Osteoblast (primary cell): ENCODE results near the gene PSD2. TPM values are rescaled to one million over a fixed set of nuclear protein-coding genes. Genes with fewer than 3 reads are reported as not detected.

ENCODE experiments used
- DNase-seq: peaks from one replicate; pipeline ENCODE4 v3.0.0; 2011; ENCODE audit warnings: low spot score, mixed read lengths; ENCODE audit not compliant: insufficient read length; ENCODE audit errors: missing footprints
- H2AFZ ChIP-seq: 2 replicates; pipeline ENCODE4 v1.6.0; 2011; ENCODE audit warnings: mild to moderate bottlenecking, low read length
- H3K27ac ChIP-seq: 2 replicates; pipeline ENCODE4 v1.5.1; 2011; ENCODE audit warnings: mild to moderate bottlenecking, low read depth, low read length, moderate library complexity
- H3K27me3 ChIP-seq: 2 replicates; pipeline ENCODE4 v1.6.0; 2012; ENCODE audit warnings: mild to moderate bottlenecking, control low read depth, inconsistent platforms, low read length, moderate library complexity; ENCODE audit not compliant: insufficient read depth
- H3K36me3 ChIP-seq: 2 replicates; pipeline ENCODE4 v1.5.1; 2011; ENCODE audit warnings: mild to moderate bottlenecking, low read length, control low read depth, moderate library complexity; ENCODE audit not compliant: insufficient read depth
- H3K4me1 ChIP-seq: 2 replicates; pipeline ENCODE4 v1.5.1; 2011; ENCODE audit warnings: mild to moderate bottlenecking, low read length, control low read depth, moderate library complexity; ENCODE audit not compliant: insufficient read depth
- H3K4me2 ChIP-seq: 2 replicates; pipeline ENCODE4 v1.6.0; 2011; ENCODE audit warnings: mild to moderate bottlenecking, low read length; ENCODE audit not compliant: insufficient read depth
- H3K4me3 ChIP-seq: fragments of 200-600 bp; sonication (generic); 3 replicates; pipeline ENCODE4 v1.5.1; 2012; ENCODE audit warnings: mild to moderate bottlenecking, low read length, inconsistent platforms; ENCODE audit not compliant: insufficient read depth
- H3K79me2 ChIP-seq: 2 replicates; pipeline ENCODE4 v1.6.0; 2012; ENCODE audit warnings: mild to moderate bottlenecking, low read length, control low read depth, inconsistent platforms; ENCODE audit not compliant: insufficient read depth
- H3K9me3 ChIP-seq: 2 replicates; pipeline ENCODE4 v1.5.1; 2011; ENCODE audit warnings: low read depth, low read length, control low read depth
- H4K20me1 ChIP-seq: 2 replicates; pipeline ENCODE4 v1.6.0; 2012; ENCODE audit warnings: mild to moderate bottlenecking, low read length, control low read depth; ENCODE audit not compliant: insufficient read depth
- total RNA-seq: library from RNA; depleted of rRNA; stranded (reverse); fragments of >200 nt; gene quantifications from 2 replicates; pipeline ENCODE4 v1.2.3, GENCODE V29; 2012
- TF ChIP-seq, protein P1 (sequence below): IDR thresholded peaks from 2 replicates; pipeline ENCODE4 v1.5.1; 2011; ENCODE audit warnings: mild to moderate bottlenecking, low read depth, low read length, moderate library complexity; ENCODE audit errors: extremely low read depth

PSD2 gene
- total RNA-seq, 1 donor, result 0.36 TPM

DNA sequence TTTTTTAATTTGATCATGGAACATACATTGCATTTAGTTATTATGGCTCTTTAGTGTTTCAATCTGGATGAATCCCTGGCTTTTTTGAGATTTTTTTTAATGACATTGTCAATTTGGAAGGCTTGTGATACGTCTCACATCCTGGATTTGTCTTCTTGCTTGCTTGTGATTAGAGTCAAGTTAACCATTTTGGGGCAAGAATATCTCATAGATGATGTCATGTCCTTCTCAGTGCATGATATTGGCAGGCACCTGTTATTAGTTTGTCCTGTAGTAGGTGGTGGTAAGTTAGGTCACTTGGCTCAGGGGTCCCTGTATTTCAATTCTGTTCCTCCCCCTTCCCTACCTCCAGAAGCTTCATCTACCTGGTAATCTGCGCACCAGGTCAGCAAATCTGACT lies 3.3 kb downstream of the PSD2 start:
- Histone ChIP-seq H3K4me2 (no peak overlapping the region), H4K20me1 (no peaks in the 10 kb centered on the region), H3K79me2 (no peaks in the 10 kb centered on the region), H3K9me3 (no peaks in the 10 kb centered on the region), H3K27me3 (peaks cover 72% of the 10 kb centered on the region), H3K4me3 (no peak overlapping the region), H3K27ac (no peak overlapping the region), H2AFZ (no peak overlapping the region), H3K36me3 (no peaks in the 10 kb centered on the region), H3K4me1 (no peaks in the 10 kb centered on the region)
- TF ChIP-seq, protein P1, sequence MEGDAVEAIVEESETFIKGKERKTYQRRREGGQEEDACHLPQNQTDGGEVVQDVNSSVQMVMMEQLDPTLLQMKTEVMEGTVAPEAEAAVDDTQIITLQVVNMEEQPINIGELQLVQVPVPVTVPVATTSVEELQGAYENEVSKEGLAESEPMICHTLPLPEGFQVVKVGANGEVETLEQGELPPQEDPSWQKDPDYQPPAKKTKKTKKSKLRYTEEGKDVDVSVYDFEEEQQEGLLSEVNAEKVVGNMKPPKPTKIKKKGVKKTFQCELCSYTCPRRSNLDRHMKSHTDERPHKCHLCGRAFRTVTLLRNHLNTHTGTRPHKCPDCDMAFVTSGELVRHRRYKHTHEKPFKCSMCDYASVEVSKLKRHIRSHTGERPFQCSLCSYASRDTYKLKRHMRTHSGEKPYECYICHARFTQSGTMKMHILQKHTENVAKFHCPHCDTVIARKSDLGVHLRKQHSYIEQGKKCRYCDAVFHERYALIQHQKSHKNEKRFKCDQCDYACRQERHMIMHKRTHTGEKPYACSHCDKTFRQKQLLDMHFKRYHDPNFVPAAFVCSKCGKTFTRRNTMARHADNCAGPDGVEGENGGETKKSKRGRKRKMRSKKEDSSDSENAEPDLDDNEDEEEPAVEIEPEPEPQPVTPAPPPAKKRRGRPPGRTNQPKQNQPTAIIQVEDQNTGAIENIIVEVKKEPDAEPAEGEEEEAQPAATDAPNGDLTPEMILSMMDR, result no peak
- DNase-seq, result peak; percentile 32

DNA sequence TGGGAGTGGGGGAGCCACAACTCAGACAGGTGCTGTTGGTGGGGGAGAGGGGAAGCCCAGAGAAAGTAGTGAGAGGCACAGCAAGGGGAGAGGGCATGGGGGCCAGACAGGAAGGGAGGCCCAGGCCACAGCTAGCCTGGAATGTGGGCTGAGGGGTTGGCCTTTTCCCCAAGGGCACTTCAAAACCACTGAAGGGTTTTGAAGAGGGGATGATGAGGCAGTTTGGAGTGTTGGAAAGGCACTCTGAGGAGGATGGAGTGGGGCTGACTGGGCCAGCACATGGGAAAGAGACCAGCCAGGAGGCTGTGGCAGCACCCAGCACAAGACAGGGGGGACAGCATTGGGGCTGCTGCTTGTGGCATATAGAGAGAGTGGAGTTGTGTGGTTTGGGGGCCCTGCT lies 3.8 kb downstream of the PSD2 start:
- peak; percentile 51 for DNase-seq
- no peak overlapping the region for H2AFZ ChIP-seq
- H3K9me3 ChIP-seq, result no peaks in the 10 kb centered on the region
- no peak overlapping the region for H3K27ac ChIP-seq
- TF ChIP-seq, protein P1, result no peak
- no peak overlapping the region for H3K4me2 ChIP-seq
- no peaks in the 10 kb centered on the region for H3K4me1 ChIP-seq
- H4K20me1 ChIP-seq, result no peaks in the 10 kb centered on the region
- peaks cover 67% of the 10 kb centered on the region for H3K27me3 ChIP-seq
- no peaks in the 10 kb centered on the region for H3K36me3 ChIP-seq
- no peak overlapping the region for H3K4me3 ChIP-seq
- no peaks in the 10 kb centered on the region for H3K79me2 ChIP-seq

DNA sequence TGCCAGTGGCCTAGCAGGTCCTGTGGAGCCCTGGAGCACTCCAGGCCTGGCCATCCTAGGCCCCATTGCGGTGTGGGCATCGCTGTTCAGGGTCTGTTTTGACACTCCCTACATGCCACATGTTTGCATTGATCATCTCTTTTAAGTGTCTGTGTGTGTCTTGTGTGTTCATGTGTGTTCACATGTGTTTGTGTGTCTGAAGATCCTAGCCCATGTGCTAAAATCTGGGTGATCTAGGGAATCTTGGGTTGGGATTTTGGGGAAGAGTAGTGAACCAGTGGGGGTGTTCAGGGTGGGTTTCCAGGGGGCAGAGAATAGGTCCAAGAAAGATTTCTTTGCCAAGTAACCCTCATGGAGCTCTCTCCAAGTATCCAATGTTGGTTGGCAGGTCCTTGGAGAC lies 8.4 kb downstream of the PSD2 start:
- peaks cover 24% of the 10 kb centered on the region for H3K27me3 ChIP-seq
- H4K20me1 ChIP-seq, result no peaks in the 10 kb centered on the region

DNA sequence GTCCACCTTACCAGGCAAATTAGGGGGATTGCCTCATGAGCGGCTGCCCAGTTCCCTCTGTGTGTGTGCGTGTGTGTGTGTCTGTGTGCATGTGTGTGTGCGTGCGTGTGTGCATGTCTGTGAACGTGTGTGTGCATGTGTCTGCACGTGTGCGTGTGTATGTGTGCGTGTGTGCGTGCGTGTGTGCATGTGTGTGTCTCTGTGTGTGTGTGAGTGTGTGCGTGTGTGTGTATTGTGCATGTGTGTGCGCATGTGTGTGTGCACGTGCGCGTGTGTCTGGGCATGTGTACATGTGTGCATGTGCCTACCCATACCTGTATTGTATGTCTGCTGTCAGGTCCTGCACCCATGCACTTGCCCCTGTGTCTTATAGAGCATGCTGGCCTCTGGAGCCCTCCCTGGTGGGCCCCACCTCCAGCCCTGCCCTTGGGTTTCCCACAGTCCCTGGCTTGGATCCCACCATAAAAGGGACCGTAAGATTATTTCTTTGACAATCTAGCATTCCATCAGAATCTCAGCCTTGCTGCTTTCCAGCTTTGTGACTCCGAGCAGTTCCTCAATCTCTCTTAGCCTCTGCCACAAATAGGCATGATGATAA lies 9.3 kb downstream of the PSD2 start:
- H3K27ac ChIP-seq, result no peak overlapping the region
- H3K79me2 ChIP-seq, result no peaks in the 10 kb centered on the region
- H3K4me3 ChIP-seq, result no peak overlapping the region
- no peaks in the 10 kb centered on the region for H3K9me3 ChIP-seq
- H3K27me3 ChIP-seq, result peaks cover 21% of the 10 kb centered on the region
- no peaks in the 10 kb centered on the region for H3K4me1 ChIP-seq
- H3K4me2 ChIP-seq, result no peak overlapping the region
- DNase-seq, result peak; percentile 32
- no peak overlapping the region for H2AFZ ChIP-seq
- H3K36me3 ChIP-seq, result no peaks in the 10 kb centered on the region
- TF ChIP-seq, protein P1, result no peak
- no peaks in the 10 kb centered on the region for H4K20me1 ChIP-seq

More for the DNA sequence above, 8.4 kb downstream of the PSD2 start:
- DNase-seq, result peak; percentile 9
- TF ChIP-seq, protein P1, result no peak
- no peak overlapping the region for H3K4me3 ChIP-seq
- H3K4me2 ChIP-seq, result no peak overlapping the region
- H3K9me3 ChIP-seq, result no peaks in the 10 kb centered on the region
- H3K27ac ChIP-seq, result no peak overlapping the region
- H3K79me2 ChIP-seq, result no peaks in the 10 kb centered on the region
- no peak overlapping the region for H2AFZ ChIP-seq
- no peaks in the 10 kb centered on the region for H3K4me1 ChIP-seq
- H3K36me3 ChIP-seq, result no peaks in the 10 kb centered on the region
